ENCODE data around the gene PRKCB. TPM values are rescaled to one million over a fixed set of nuclear protein-coding genes. Genes with fewer than 3 reads are reported as not detected.
"Not testable (repeated sequence)": the region's sequence is repeated elsewhere in the genome, so short reads cannot be mapped to it uniquely, and the experiment has no call there.

Gene PRKCB
- total RNA-seq, 2 donors from 2014 or later = 4.1 to 4.7 TPM

DNA sequence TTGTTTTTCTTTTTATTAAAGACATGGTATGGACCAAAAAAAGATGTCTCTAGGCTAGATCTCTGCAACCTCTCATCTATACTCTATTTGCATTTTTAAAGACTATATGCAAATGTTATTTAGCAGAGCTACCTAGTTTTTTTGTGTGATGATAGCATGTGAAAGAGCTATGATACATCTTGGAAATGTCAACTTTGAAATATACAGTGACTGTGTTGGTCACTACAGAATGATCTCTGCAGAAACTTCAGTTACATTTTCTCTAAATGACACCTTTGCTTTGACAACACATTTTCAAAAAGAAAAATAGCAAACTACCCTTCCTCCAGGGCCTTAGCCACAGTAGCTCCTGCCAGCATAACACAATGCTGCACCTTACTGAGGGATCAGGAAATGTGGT lies 86.6 kb downstream of the PRKCB start:
- ATAC-seq (no peak), DNase-seq (no peak)
- intact Hi-C loops (cut with DNase I) = no loop called here

DNA sequence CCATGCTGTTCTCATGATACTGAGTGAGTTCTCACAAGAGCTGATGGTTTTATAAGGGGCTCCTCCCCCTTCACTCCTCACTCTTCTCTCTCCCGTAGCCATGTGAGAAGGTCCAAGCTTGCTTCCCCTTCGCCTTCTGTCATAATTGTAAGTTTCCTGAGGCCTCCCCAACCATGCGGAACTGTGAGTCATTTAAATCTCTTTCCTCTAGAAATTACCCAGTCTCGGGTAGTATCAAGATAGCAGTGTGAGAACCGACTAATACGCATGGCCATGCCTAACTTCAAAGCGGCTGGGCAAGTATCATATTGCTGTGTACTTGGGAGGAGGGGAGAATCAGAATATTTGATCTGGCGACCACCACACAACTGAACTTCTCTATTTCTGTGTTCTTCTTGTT lies 88.3 kb downstream of the PRKCB start:
- DNase-seq (no peak), ATAC-seq (no peak)
- intact Hi-C loops (cut with DNase I) = no loop called here

DNA sequence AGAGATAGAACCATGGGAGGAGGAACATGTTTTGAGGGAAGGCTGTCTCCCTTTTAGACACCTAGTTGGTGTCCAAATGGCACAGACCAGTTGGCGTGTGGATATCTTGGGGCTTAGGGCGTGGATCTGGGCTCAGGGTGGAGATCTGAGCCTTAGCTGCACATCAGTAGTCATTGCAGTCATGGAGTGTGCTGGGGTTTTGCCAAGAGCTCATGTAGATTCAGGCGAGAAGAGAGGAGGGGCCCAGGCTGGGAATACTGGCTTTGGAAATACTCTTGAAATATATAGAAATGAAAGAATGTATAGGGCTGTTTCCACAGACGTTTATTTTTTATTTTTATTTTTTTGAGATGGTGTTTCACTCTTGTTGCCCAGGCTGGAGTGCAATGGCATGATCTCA lies 92.0 kb downstream of the PRKCB start:
- DNase-seq (no peak), ATAC-seq (no peak)
- intact Hi-C loops (cut with DNase I) = no loop called here

DNA sequence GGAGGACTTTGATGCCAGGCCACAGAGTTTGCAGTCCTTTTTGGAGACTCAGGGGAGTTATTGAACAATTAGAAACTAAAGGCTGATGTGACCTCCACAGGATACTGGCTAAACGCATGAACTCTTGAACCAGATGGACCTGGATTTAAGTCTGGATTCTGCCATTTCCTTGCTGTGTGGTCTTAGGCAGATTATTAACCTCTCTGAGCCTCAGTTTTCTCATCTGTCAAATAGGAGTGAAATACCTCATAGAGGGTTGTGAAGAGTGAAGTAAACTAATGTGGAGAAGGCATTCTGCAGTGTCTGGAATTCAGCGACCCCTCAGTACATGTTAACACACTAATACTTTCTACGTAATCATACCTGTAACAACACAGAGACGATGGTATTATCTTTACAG lies 93.5 kb downstream of the PRKCB start:
- intact Hi-C loops (cut with DNase I) = no loop called here
- DNase-seq = no peak
- no peak for ATAC-seq

DNA sequence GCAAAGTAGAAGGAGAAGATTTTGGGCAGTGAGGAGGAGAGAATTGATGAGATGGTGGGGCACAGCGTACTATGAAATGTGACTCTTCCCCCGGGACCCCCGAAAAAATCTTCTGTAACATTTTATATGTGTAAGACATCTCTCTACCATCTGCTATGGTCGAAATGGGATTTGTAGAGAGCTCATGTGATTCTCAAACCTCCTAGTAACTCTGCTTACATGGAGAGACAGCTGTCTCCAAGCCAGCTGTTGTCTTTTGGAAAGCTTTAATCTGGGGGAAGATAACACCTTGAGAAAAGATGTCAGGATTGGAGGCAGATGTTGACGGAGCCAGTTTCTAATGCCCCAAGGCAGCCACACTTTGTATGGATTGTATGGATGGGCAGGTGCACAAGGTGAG lies 94.1 kb downstream of the PRKCB start:
- intact Hi-C loops (cut with DNase I) = no loop called here
- DNase-seq (no peak), ATAC-seq (no peak)

DNA sequence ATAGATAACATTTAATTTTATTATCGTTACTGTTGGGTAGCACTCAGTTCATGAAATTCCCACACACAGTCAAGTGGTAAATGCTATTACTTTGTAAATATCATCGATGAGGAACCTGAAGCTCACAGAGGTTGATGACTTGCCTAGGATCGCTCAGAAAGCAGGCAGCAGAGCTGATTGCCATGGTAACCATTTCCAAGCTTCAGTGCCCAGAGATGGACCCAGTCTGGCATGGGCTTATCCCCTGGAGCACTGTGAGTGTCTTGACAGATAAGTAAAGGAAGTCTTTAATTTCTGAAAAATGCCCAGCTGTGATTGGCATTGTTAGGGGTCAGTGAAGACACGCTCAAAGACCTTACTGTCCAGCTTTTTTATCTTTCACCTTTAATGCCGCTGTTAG lies 95.0 kb downstream of the PRKCB start:
- intact Hi-C loops (cut with DNase I) = no loop called here
- ATAC-seq (no peak), DNase-seq (no peak)

DNA sequence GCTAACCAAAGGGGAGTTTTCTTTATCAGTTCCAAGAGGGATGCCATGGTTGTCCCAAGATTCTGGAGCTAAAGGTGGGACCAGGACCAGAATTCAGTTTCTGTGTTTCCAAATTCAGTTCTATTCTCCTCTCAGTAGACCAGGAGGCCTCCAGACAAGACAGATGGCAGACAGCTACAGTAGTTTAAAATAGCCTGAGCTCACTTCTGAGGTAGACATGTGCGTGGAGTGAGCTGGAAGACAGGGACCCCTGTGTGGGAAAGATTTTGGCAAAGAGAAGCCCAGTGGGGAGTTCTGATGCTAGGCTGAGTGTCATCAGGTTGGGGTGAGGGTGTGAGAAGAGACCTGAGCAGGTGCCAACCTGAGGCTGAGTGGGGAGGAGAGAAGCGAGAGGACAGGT lies 95.4 kb downstream of the PRKCB start:
- intact Hi-C loops (cut with DNase I) = no loop called here
- DNase-seq (no peak), ATAC-seq (no peak)

DNA sequence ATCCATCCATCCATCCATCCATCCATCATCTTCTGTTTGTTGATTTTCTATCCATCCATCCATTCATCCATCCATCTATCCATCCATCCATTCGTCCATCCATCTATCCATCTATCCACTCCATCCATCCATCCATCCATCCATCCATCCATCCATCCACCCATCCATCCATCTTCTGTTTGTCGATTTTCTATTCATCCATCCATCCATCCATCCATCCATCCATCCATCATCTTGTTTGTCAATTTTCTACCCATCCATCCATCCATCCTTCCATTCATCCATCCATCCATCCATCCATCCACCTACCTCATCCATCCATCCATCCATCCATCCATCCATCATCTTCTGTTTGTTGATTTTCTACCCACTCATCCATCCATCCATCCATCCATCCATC lies 97.9 kb downstream of the PRKCB start:
- DNase-seq; ATAC-seq; intact Hi-C loops (cut with DNase I): not testable (repeated sequence)

DNA sequence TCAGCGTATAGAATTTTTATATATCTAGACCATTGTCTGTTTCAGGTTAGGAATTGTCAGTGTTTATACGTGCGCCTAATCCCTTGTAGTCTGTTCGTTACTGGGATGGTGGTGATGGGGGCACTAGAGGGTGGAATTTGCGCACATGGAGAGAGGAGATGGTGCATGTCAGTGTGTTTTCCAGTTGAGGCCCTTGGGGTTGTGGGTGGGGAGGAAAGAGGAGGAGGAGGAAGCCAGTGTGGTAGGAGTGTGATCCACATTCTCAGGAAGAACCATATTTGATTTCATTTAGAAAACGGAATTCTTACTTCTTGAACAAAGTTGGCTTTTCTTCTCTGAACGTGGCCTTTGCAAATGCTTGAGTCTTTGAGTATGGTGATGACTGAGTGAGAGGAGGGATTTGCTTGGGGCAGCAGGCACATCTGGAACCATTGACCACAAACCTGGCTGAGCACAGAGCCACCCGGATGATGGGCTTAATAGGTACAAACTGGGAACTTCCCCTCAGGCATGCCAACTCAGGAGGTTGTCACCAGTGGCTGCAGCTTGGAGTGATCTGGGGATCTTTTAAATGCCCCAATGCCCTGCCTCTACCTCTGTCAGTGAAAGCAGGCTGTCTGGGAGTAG lies 98.9 kb downstream of the PRKCB start:
- intact Hi-C loops (cut with DNase I) = no loop called here
- DNase-seq (no peak), ATAC-seq (no peak)

DNA sequence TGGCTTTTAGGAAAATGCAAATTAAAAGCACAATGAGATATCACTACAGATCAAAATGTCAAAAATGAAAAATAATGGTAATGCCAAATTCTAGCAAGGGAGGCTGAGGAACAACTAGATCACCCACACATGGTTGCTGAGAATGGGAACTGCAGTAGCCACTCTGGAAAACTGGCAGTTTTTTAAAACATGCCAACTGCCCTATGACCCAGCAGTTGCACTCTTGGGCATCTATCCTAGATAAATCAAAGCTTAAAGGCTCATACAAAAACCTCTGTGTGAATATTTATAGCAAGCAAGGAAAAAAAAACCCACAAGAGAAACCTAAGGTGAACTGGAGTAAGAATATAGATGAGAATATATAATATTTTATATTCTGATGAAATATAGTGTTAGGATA lies 104.3 kb downstream of the PRKCB start:
- intact Hi-C loops (cut with DNase I) = no loop called here
- ATAC-seq (no peak), DNase-seq (no peak)

DNA sequence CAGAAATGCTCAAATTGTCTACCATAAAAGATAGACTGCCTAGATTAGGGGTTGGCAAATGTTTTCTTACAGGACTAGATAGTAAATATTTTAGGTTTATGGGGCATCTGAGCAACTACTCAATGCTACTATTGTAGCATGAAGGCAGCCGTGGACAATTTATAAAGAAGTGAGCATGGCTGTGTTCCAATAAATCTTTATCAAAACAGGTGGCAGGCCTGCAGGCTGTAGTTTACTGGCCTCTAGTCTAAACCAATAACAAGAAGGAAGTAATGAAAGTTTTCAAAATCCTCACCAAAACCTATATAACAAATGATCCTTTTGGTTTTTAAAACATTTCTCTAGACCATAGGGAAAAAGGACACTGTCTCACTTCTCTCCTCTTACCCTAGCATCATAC lies 105.2 kb downstream of the PRKCB start:
- no peak for DNase-seq
- no peak for ATAC-seq
- intact Hi-C loops (cut with DNase I) = no loop called here

DNA sequence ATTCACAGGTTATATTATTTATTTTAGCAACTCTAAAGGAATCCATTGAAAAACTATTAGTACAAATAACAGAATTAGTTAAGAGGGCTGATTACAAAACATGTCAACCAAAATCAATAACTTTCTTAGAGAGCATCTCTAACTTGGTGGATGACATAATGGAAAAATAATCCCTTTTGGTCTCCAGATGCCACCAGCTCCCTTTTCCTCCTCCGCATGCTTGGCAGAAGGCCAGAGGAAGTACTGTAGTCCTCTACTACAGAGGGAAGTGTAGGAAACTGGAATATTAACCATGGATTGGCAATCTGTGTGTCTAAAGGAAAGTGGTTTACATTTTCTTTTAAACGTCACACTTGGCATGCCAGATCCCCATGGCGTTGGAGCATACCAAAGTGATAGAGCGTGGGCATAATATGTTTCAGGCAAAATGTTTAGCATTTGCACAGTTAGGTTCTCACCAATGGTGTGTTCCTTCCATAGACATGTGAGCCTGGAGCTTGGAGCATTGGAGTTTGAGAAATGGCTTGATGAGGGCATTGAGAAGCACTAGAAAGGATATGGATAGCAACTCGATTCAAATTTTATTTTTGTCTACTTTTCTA lies 106.3 kb downstream of the PRKCB start:
- no peak for DNase-seq
- intact Hi-C loops (cut with DNase I) = no loop called here

DNA sequence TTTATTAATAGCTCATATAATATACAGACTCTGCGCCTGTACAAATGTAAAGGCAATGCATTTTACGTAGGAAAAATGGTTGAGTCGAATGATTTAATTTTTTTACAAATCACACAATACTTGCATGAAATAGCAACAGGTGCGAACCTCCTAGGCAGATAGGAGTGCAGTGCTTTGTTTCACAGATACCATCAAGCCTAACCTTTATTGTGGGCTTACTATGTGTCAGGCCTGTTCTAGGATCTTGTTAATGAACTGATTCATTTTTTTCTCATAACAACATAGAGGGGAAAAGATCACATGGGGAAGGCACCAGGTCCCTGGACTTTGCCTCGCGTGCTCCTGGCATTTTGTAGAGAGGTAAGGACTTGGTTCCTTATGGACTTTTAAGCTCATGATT lies 107.8 kb downstream of the PRKCB start:
- intact Hi-C loops (cut with DNase I) = no loop called here
- ATAC-seq = no peak
- DNase-seq = no peak

More for the DNA sequence above, 106.3 kb downstream of the PRKCB start:
- ATAC-seq = no peak

DNA sequence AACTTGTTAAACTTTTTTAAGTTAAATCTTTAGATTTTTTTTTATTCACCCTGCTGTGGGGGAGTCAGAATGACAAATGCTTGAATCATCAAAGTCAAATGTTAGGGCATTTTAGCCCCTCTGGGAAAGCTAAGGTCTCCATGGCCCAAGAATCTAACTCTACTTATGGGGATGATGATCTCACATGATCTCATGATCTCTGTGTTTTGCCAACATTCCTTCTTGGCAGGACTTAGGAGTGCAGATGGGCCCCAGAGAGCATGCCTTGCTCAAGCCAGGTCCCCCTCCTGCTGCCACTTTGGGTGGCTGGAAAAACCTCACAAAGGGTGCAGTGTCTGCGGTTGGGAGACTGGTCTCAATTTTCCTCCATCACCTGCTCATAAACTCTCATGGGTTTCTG lies 108.6 kb downstream of the PRKCB start:
- ATAC-seq = no peak
- no peak for DNase-seq
- intact Hi-C loops (cut with DNase I) = no loop called here

DNA sequence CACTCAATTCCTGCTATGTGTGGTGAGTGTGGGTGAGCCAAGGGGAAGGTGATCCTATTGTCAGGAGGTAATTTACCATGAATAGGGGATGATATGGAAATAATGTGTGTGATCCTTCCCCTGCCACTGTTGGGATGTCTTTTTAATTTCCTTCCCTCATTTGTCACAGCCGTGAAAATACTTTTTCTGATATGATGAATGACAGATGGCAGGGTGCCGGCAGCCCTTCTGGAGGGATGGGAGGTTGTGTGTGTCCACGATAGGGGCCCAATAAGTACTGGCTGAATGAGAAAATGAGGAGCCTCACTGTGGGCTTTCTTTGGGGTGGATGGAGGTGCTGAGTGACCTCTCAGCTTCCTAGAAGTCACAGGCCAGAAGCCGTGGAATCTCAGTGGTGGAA lies 109.5 kb downstream of the PRKCB start:
- ATAC-seq (no peak), DNase-seq (no peak)
- intact Hi-C loops (cut with DNase I) = no loop called here

DNA sequence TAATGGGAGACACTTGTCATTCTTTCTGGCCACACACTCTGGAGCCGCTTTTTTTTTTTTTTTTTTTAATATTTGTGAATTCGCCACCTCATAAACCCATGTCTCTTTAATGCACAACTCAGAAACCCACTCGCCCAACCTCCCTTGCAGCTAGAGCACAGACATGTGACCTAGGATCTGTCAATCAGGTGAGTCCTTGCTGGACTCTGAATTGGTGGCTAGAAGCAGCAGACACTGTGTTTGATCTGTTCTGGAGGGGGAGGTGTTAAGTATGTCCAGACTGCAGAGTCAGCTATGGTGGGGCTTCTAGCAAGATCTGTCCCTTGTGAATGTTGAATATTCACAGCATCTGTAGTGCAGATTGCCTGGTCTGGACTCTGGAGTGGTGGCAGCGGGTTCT lies 112.1 kb downstream of the PRKCB start:
- DNase-seq (no peak), ATAC-seq (no peak)
- intact Hi-C loops (cut with DNase I) = no loop called here

DNA sequence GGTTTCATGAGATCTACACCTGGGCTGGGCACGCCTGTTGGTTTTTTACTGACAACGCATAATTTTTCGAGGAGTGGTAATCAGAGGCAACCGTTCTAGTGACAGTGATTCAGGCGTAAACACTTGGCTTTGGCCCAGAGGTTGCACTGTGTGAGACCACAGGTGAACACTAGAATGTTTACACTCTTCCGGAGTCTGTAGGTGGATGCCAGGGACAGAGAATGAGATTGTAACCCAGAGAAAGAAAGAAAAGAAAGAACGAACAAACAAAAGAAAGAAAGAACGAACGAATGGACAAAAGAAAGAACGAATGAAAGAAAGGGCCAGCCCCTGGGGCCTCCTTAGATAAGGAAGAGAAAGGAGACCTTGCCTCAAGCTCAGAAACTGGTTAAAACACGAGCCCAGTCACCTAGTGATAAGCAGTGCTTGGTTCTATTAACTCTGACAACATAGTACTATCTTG lies 113.2 kb downstream of the PRKCB start:
- ATAC-seq (peak; percentile 24 to 64), DNase-seq (peak; percentile 22)
- intact Hi-C loops (cut with DNase I) = no loop called here

DNA sequence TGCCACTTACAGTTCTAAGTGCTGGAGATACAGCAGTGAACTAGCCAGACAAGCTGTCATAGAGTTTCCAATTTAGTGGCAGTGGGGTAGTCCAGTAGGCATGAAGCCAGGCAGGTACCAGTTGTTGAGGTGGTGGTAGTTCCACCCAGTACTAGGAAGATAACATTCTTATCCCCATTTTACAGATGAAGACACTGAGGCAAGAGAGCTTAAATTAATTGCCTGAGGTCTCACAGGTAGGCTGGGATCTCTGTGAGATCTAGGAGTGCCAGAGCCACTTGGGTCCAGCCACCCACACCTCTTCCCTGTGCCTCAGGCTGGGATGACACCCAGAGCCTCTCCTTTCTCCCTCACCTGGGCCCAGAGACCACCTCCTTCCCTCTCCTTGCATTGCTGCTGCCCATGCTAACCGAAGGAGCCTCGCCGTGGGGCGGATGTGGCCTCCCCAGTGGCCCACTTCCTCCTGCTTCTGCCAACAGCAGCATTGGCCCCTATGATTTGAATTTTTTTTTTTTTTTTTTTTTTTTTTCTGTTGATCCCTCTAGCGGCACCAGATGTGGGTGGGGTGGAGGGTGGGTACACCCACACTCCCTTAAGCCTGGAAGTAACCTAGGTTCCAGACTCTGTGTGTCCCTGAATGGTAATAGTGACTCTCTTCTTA lies 114.0 kb downstream of the PRKCB start:
- intact Hi-C loops (cut with DNase I) = no loop called here

DNA sequence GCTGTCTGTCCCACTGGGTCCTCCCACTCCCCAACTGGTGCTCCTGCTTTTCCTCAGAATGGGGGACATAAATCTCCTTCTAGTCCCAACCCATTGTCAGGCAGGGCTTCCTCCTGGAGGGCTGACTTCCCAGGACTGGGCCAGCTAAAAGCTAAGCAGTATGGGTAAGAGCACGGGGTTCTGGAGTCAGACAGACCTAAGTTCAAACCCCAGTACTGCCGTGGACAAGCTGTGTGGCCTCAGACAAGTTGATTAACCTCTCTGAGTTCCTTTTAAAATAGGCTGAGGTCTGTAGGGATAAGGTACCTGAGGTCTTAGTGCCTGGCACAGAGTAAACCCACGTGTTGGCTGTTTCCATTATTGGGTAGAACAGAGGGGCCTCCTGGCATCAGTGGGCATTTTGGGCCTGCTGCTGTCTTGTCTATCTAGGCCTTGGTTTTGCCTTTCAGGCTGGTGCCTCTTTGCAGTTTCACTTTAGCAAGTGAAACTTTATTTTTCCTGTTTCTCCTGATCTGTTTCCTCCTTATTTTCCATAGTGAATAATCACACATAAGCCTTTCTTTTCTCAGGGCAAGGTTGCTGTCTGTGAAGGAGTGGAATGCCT lies 114.6 kb downstream of the PRKCB start:
- ATAC-seq (no peak), DNase-seq (no peak)
- intact Hi-C loops (cut with DNase I) = no loop called here

More for the DNA sequence above, 114.0 kb downstream of the PRKCB start:
- ATAC-seq = peak; percentile 41 to 59
- peak; percentile 47 for DNase-seq

DNA sequence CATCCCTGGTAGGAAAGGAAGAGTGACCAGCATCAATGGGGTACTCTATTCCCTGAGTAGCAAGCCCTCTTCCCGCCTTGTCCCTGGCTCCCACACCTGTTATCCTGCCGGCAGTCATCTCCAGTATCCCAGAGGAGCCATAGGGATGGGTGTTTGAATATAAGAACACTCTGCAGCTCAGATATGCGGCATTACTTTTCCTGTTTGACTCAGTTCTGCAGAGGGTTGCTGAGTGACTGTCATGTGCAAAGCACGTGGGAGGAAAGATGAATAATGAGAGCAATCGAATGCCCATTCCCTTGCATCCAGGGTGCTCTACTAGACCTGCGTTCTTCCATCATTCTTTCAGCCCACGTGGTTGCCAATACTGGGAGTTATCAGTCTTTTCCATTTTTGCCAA lies 115.1 kb downstream of the PRKCB start:
- DNase-seq = no peak
- intact Hi-C loops (cut with DNase I) = no loop called here
- no peak for ATAC-seq
